Measurements from ENCODE around the gene CDH2.

The CDH2 gene

DNA sequence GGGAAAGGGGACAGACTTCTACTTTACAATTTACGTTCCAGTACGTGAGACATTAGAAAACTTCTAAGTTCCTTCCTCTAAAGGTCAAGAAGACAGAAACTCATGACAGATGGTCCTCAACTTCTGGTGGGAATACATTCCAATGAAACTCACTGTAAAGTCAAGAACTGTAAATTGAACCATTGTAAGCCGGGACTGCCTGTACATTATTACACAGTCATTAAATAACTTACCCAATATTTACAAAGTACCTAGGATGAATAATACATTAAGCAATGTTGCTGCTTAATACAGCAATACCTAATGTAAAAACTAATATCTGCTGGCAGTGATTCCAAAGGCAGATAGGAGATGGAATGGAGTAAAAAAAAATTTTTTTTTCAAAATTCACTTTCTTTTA is 51.9 kb downstream of the CDH2 start:
- no peak for DNase-seq

DNA sequence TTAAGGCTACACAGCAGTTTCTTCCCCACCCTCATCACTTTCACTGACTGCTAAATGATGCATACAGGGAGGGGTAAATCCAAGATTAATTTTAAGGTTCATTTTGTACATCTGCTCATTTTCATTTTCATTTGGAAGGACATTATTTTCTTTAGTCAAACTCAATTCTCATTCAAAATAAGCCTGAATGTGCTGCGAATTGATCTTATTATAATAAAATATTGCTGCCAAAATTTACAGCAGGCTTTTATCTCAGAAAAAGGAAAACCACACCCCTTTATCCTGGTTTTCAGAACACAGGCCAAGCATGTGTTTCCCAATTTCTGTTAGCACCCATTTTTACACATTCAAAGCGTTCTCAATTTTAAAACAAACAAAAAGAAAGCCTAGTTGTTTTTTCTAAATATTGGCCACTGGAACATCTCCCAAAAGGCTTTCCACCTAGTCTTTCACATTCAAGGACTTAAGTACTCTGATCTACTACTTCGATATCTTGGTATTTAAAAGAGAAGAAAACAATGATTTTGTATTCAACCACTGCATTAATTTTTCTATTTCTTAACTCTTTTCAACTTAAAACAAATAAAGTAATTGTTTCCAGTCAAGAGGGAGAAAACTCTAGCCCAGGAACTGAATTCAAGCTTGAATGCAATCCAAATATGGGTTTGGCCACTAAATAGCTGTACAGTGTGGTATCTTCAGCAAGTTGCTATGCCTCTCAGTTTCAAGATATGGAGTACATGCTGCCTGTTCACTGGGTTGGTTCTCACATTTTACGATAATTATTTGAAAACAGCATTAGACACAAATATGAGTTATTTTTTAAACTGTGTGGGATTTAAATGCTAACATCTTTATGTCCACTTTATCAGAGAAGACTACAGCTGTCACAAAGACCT is 52.5 kb downstream of the CDH2 start:
- no peak for DNase-seq

DNA sequence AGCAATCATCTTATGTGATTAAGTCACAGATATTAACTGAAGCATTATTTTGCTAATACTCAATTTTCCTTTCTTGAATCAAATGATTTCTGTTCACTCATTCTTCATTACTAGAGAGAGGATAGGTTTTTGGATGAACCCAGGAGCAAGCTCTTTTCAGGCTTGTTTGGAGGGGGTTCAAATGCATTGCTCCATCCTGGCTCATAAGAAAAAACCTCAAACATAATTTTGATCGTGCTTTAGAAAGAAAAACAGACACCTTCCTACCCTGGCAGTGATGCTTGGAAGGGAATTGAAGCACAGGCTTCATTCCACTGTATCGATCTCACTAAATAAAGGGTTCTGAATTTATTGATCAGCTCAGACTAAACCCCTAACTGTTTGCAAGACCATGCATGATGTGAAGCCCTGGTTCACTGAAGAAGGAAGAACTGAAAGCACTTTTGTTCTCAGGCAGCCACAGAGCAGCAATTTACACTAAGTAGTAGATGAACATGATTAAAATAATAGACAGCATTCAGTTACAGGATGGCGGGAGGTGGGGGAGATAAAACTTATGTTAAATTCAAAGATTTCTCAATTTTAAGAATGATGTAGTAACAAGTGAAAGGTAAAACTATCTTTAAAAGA is 53.4 kb downstream of the CDH2 start:
- no peak for DNase-seq

DNA sequence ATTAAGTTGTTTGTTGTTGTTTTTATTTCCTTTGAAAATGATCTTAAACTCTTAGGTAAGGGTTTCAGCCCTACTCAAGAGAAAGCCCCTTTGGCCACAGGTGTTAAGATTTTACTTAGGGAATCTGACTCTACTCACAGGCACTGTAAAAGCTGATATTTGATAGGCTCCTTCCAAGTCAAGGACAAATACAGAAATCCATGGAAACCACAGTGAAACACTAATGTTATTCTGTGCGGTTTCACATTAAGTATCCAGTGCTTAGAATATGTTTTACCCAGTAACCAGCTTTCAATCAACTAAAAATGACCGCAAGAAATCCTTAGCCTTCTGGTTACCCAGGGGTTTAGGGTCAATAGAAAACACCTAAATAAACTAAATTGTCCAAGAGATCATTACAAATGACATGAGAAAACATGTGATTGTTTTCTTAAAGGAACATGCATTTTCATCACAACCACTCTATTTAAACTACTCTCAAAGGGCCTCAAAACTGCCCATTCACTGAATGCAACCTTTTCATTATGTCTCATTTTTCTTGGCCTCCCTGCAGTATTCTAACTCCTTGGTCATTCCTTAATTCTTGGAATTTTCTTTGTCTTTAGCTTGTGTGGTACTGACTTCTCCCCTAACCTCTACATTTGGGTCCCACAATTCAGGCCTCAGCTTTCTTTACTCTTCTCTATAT is 56.0 kb downstream of the CDH2 start:
- DNase-seq = no peak

DNA sequence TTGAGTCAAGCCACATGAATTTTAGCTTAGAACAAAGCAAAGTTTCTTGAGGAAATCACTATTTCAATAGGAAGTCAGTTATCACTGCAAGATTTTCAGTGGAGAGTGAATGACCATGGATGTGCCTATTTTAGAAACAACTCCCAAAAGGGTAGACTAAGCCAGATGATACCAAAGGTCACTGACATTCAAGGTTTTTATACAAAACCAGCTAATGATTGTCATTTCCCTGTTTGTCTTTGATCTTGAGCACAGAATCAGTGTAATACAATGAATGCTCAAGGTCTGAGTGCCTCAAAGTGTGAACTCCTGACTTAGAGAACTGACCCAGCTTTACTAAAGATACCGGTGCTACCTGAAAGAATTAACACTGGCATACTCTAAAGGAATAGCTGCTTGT is 60.5 kb downstream of the CDH2 start:
- no peak for DNase-seq

DNA sequence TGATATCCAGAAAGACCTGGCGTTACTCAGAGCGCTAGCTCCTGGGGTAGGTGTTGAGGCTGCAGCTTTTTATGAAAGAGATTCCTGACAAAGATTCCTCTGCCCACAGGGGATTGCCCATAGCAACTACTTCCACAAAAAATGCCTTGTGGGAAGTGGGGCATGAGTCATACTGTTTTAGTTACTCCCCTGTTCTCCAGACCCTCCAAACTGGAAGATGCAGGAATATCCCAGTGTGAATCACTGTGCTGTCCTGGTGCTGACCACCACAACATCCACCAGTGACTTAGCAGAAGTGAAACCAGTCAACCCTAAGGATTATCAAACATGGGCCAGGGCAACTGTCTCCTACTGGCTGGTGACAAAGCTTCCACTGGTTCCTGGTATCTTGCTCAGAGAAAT is 61.8 kb downstream of the CDH2 start:
- no peak for DNase-seq

DNA sequence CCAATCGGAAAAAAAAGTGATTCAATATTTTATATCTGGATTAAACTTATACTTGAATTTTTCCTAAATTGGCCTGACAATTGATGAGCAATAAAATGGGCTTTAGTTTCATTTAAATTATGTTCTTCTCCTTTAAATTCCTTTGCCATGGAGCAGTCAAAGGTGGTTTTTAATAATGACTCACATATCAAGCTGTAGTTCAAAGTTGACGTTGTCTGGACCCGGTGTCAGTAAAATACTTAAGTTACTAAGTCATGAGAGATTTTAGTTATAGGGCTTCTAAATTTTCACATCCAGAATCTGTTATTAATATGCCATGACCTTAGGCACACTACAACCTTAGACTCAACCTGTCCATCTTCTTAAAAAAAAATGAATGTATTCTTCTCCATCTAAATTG is 62.5 kb downstream of the CDH2 start:
- DNase-seq = no peak

DNA sequence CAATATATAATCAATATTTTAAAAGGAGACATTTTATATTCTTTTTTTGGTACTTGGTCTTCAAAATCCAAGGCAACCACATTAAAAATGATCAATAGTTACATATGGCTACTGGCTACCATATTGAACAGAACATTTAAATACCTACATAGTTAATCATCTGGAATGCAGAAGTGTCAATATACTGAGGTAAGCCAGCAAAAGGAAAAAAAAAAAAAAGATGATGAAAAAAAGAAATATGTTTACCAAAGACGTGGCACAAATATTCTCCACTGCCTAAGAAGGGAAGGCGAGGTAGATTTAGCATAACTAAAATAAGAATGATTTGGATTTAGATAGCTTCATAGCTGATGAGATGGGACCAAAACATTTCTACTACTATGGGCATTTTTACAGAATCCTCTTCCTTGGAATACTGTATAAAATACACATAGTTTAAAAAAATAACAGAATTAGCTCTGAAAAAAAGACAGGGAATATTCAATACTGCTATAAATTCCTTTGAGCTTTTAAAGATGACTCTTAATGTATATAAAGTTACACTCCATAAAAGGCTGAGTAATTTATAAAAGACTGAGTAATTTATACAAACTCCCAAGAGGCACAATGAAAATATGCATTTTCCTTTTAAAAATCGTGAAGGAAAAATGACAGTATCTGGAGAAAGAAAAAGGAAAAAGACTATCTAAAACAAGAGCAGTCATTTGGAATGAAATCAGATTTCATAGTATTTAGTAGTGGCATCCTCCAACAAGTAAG is 63.5 kb downstream of the CDH2 start:
- DNase-seq = no peak

DNA sequence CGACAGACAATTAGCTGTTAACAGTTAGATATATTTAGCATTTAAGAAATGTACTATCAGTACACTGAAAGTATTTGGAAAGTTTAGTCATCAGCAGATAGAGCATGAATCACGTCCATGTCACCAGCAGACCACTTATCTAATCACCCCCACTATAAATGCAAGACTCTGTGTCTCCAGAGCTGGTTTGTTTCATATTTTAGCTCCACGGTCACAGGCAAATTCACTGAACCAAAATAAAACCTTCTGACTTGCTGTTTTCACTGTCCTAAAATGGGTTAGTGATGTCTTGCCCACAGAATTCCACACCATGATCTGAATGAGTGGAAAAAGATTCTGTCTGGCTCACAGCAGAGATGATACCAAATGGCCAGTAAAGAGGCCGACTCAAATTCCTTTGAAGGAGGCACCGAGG is 64.9 kb downstream of the CDH2 start:
- no peak for DNase-seq

DNA sequence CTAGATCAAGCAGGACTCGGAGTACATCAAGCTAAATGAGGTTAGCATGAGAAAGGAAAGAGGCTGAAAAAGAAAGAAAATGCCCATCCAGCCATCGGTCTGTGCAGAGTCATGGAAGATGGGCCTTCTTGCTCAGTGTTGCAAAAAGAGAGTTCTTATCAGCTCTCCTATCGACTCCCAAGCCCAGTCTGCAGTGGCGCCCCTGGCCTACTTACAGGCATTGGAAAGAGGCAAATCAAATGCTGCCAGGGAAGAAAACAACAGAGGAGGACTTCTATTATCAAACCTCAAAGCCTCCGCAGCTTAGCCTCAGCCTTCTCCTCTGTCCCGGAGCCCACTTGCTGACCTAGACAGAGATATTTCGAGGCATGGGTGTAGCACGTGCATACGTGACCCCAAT is 66.0 kb downstream of the CDH2 start:
- no peak for DNase-seq

DNA sequence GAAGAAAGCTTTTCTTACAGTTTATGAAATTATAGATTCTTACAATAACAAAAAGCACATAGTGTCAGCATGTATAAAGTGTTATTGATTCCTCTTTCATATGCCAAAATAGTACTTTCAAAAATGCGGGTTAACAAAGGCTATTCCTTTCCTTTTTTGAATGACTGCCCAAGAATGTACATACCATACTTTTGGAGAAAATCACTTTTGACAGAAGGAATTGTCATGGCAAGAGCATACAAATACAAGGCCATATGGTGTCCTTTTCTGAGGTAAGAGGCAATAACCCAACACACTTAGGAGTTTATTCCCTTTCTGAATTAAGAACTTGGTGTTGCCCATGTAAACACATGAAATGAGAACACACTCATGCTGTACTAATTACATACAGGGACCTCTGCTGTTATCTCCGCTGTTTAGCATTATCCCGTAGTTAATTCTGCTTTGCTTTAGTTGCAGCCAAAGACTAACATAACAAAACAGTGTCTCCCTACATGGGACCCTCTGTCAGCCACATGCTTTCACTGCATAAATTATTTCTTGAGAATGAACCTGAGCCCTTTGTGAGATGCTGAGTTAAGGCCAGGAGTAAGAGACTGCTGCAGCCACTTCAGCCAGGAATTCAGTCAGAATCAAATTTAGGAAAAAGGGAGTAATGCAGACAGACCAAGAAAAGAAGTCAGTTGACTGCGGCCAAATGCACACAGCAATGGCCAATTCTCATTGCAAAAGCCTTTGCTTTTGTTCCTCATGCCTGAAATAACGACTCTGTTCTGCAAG is 67.0 kb downstream of the CDH2 start:
- DNase-seq = no peak

DNA sequence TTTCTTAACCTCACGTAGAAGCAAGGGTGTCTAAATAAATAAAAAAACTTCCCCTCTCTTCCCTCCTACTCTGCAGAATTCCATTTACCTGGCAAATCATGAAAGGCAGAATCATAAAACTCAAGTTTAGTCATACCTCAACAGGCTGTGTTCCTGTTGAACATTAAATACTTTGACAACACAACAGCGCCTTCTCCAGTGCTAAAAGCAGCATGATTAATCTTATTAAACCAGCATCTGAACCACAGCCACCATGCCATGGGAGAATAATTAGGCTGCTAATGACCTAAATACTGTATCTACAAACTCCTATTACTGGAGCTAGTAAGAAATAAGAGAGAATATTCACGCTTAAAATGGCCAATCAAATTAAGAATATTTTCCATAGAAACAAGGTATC is 68.1 kb downstream of the CDH2 start:
- no peak for DNase-seq

DNA sequence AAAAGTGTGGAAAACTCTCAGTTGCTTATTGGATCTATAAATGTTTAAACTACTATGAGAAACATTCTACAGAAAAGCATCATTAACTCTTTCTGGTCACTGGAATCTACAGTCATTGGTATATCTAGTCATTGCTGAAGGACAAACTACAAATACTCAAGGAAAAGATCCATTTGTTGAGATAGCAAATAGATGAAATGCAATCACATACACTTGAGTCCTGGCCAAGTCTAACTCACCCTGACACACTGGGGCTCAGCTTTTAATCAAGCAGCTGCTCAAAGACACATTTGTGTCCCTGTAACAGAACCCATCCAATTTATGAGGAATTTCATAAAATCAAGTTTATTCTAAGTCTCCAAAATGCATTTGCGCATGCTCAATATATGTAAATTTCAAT is 68.7 kb downstream of the CDH2 start:
- no peak for DNase-seq

DNA sequence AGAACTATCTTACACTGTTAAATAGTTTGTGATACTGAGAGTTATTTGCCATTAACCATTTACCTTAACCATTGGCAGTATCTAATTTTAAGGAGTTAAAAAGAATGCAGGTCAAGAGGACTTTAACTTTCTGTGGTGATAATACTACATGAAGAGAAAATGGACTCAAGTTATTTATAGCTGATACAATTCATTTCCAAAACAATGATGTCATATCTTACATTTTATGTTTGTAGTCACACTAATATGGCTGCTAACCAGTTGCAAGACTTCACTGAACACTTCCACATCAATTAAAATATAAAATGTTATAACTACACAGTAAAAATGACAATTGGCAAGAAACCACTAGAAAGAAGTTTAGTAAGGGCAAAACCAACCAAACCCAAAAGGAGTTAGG is 77.7 kb downstream of the CDH2 start:
- DNase-seq = no peak

DNA sequence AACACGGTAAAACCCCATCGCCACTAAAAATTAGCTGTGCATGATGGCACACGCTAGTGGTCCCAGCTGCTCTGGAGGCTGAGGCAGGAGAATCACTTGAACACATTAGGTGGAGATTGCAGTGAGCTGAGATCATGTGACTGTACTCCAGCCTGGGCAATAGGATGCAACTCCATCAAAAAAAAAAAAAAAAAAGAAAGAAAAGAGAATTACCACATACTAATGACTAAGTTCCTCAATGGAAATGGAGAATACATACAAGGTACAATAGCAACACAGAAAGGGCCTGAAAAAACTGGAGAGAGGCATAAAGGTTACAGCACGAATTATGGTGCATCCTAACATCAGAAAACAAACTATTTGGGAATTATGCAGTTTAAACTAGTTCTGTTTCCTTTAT is 81.3 kb downstream of the CDH2 start:
- DNase-seq = no peak

DNA sequence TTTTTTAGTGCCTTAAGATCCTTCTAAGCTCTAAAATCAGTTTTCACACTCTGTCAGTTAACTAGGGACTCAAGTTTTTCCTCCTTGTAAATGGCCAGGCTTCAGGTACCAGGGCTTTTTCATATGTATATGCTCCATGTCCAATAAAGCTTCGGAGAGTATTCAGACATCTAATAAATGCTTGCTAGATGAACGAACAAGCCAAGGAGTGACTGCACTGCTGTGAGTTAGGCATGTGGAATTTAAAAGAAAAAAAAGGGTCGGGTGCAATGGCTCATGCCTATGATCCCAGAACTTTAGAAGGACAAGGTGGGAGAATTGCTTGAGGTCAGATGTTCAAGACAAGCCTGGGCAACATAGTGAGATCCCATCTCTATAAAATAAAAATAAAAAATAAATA is 81.9 kb downstream of the CDH2 start:
- DNase-seq = no peak

DNA sequence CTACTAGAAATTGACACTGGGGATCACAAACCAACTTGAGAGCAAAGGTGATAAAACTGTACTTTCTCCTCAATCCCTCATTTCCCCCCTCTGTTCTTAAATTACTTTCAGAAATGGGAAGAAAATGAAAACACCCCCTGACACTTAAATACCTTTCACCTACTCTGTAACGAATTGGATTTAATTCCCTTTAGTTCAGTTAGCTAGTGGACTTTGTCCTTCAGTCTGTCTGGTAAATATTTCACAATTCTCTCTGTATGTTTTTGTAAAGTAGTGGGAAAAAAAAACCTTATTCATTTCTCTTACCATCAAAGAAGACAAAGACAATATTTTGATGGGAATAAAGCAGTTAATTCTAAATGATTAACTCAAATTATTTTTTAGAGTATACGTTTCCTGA is 85.7 kb downstream of the CDH2 start:
- DNase-seq = no peak

DNA sequence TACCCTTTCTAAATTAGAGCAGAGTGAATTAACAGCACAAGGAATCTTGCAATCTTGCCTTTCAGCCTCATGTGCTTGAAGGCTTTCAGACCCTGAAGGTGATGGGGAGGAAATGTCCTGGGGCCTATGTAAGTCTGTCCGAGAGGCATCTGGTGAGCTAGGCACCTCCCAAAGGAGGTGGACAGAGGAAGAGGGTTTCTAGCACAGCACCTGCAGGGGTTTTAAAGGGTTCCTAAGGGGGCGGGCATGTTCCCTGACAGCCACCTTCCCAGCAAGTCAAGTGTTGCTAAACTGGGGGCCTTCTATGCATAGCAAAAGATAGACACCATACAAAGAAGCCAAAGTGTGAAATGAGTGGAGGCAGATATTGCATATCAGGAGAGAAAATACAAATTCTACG is 88.5 kb downstream of the CDH2 start:
- no peak for DNase-seq

DNA sequence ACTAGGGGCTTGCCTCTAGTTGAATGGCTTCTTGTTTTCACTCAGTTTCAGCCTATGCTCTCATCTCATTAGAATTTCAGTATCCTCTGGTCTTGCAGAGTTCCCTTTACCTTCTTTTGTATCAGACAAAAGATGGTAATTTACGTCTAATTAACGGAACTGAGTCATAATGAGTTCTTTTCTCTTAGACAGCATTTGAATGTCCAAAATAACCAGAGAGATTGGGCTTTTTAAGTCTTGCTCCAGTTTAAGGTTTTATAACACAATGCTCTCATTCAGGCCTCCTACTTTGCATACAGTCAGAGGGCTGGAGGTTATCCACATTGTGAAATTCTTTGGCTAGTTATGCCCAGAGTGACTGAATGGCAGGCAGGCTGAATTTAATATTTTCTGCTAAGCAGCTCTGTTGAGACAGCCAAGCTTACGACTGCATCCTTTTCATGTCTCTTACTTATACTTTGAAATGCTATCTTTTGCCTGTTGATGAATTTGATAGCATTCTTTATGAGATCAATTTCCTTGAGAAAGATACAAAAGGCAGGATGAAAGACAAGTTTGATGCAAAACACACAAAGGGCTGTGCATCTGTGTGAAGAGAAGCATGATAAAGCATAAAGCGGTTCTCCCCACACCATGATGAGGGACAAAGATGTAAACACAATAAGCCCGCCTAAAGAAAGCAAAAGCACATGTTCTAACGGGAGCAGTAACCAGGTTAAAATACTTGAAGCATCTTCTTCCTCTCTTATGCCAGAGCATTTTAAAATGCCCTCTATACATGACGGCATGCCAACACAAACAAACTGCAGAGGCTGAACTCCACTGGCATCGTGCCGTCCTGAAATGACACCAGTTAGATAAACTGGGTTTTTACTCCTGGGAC is 90.0 kb downstream of the CDH2 start:
- no peak for DNase-seq

DNA sequence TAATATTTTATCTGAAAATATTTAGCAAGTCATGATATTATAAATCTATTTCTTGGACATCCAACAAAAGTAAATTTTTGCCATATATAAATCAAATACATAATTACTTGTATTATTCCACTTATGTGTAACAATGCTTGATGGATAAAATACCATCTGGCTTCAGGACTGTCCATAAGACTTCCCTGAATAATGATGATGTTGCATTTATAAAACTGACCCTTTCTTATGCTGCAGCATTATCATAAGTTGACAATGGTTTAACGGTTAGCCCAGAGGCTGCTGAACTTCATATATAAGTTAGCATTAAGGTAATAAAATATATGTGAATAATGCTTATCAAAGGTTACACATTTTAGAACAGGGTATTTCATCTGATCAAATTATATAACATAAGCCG is 95.4 kb downstream of the CDH2 start:
- DNase-seq = no peak

DNA sequence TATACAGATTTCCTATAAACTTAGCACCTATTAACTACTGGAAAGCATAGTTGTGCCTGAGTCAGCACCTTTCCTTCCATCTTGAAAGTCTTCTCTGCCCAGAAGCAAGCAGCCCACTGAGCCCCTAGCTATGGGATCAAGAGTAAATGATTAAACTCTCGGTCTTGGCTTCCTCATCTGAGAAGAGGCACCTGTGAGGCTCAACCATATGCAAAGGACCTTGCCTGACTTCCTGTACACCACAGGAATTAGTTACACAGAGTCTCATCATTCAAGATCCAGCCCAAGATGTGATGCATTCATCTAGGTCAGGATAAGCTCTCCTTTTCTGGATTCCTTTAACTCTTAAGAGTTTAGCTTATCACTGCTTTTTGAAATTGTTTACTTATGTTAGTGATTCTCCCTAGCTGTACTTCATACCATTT is 96.0 kb downstream of the CDH2 start:
- DNase-seq = no peak

Data from NCI-H510A treated with DMSO at 0.1 percent for 48 hours (cell line).